Esophagus muscularis mucosa (tissue), 4 donors: Measurements from ENCODE around the gene PPP1R2C. TPM values are rescaled to one million over a fixed set of nuclear protein-coding genes. Genes with fewer than 3 reads are reported as not detected.

Experiments used
- DNase-seq: peaks from one replicate; pipeline ENCODE4 v3.0.0-alpha.2; 2017; ENCODE audit errors: extremely low spot score
- H3K27ac ChIP-seq, 4 donors: fragments of 200-600 bp; sonication (generic); replicated peaks in 1 of 4; 1 replicate in 3 of 4; 2 replicates in 1 of 4; pipeline ENCODE4 v1.5.1; 2016 to 2019; ENCODE audit warnings: mild to moderate bottlenecking in 1 of 4
- H3K27me3 ChIP-seq, 4 donors: fragments of 200-600 bp; sonication (generic); one replicate each; pipeline versions ENCODE4 v1.5.1 to v1.6.0; 2016 to 2019
- H3K36me3 ChIP-seq, 4 donors: fragments of 200-600 bp; sonication (generic); one replicate each; pipeline ENCODE4 v1.5.1; 2016 to 2019
- H3K4me1 ChIP-seq, 4 donors: fragments of 200-600 bp; sonication (generic); one replicate each; pipeline ENCODE4 v1.5.1; 2016 to 2019
- H3K4me3 ChIP-seq, 4 donors: fragments of 200-600 bp; sonication (generic); 1 replicate in 2 of 4; 2 replicates in 2 of 4; pipeline ENCODE4 v1.5.1; 2016 to 2019; ENCODE audit warnings: mild to moderate bottlenecking in 4 of 4, moderate library complexity in 1 of 4
- H3K9me3 ChIP-seq, 4 donors: fragments of 200-600 bp; sonication (generic); 1 replicate in 3 of 4; 2 replicates in 1 of 4; pipeline ENCODE4 v1.5.1; 2016 to 2019
- CTCF ChIP-seq, 3 experiments: fragments of 200-600 bp in 2 of 3; fragments of 450-650 bp in 1 of 3; sonication (generic) in 2 of 3; IDR thresholded peaks; one replicate each; pipeline ENCODE4 v1.5.1; 2017 to 2019; ENCODE audit warnings: antibody characterized with exemption in 3 of 3, mild to moderate bottlenecking in 2 of 3, moderate library complexity in 1 of 3
- EP300 ChIP-seq: sonication (generic); formaldehyde crosslinking; IDR thresholded peaks from one replicate; pipeline ENCODE4 v1.6.1; 2017; ENCODE audit warnings: antibody characterized with exemption
- POLR2A ChIP-seq: fragments of 450-650 bp; IDR thresholded peaks from one replicate; pipeline ENCODE4 v1.6.1; 2017; ENCODE audit warnings: antibody characterized with exemption, moderate library complexity, mild to moderate bottlenecking, low read depth
- POLR2AphosphoS5 ChIP-seq, 2 donors: sonication (generic); formaldehyde crosslinking; IDR thresholded peaks; one replicate each; pipeline ENCODE4 v1.6.1; 2017; ENCODE audit warnings: antibody characterized with exemption in 2 of 2
- WGBS: methylation state at CpG from one replicate; pipeline ENCODE4 v1.1.5; 2018; 5-methylcytosine and 5-hydroxymethylcytosine counted together
- intact Hi-C: fragments of 100-400 bp; cut with DNase I; formaldehyde crosslinking; loops from one replicate; pipeline ENCODE4 v1.15.1; 2023
- total RNA-seq, 4 donors: library from RNA; depleted of rRNA; stranded (reverse); fragments of >200 nt; gene quantifications; one replicate each; pipeline versions ENCODE4 v1.1.0 to v1.2.1, GENCODE V29; 2016

PPP1R2C gene
- total RNA-seq, 4 donors from 2014 or later, result not detected

GRCh38 chrX:42746606-42747005 is 31.4 kb downstream of the PPP1R2C start:
- Histone ChIP-seq H3K9me3 (no peaks in the 10 kb centered on the region), H3K27me3 (no peaks in the 10 kb centered on the region)
- intact Hi-C loops, result no loop called here

GRCh38 chrX:42740456-42740855 is 37.5 kb downstream of the PPP1R2C start:
- intact Hi-C loops, result no loop called here
- no peaks in the 10 kb centered on the region for H3K9me3 ChIP-seq
- TF ChIP-seq POLR2A, result no peak
- TF ChIP-seq EP300, result no peak
- TF ChIP-seq CTCF (IDR thresholded peaks at IDR 0.05), result no peak
- TF ChIP-seq POLR2AphosphoS5 (IDR thresholded peaks at IDR 0.05), result no peak
- no peak overlapping the region for H3K27ac ChIP-seq
- DNase-seq, result no peak
- no peaks in the 10 kb centered on the region for H3K36me3 ChIP-seq
- H3K4me3 ChIP-seq, result no peak overlapping the region
- WGBS, result 55% methylated on average over 1 of the region's 1 CpG
- no peaks in the 10 kb centered on the region for H3K27me3 ChIP-seq
- no peaks in the 10 kb centered on the region for H3K4me1 ChIP-seq

More at GRCh38 chrX:42746606-42747005, 31.4 kb downstream of the PPP1R2C start:
- Histone ChIP-seq H3K36me3 (no peaks in the 10 kb centered on the region), H3K27ac (no peak overlapping the region), H3K4me1 (no peaks in the 10 kb centered on the region), H3K4me3 (no peak overlapping the region)
- TF ChIP-seq CTCF (IDR thresholded peaks at IDR 0.05) (no peak), POLR2A (no peak), EP300 (no peak), POLR2AphosphoS5 (IDR thresholded peaks at IDR 0.05) (no peak)
- no peak for DNase-seq
- WGBS, result 63% methylated on average over 2 of the region's 2 CpGs

- DNase-seq, result no peak
- intact Hi-C loops, result no loop called here
- WGBS, result 77% methylated on average over 1 of the region's 1 CpG
- TF ChIP-seq EP300 (no peak), POLR2AphosphoS5 (IDR thresholded peaks at IDR 0.05) (no peak), CTCF (IDR thresholded peaks at IDR 0.05) (no peak), POLR2A (no peak)
- no peaks in the 10 kb centered on the region for H3K9me3 ChIP-seq
- no peaks in the 10 kb centered on the region for H3K27me3 ChIP-seq
- no peaks in the 10 kb centered on the region for H3K4me1 ChIP-seq
- no peaks in the 10 kb centered on the region for H3K36me3 ChIP-seq
- H3K27ac ChIP-seq, result no peak overlapping the region
- no peak overlapping the region for H3K4me3 ChIP-seq
Measured at GRCh38 chrX:42739741-42740140, 38.2 kb downstream of the PPP1R2C start.

GRCh38 chrX:42739258-42739657 is 38.7 kb downstream of the PPP1R2C start:
- intact Hi-C loops, result no loop called here
- no peak overlapping the region for H3K27ac ChIP-seq
- TF ChIP-seq POLR2A (no peak), EP300 (no peak), POLR2AphosphoS5 (IDR thresholded peaks at IDR 0.05) (no peak), CTCF (IDR thresholded peaks at IDR 0.05) (no peak)
- no peak for DNase-seq
- no peaks in the 10 kb centered on the region for H3K4me1 ChIP-seq
- 48% methylated on average over 4 of the region's 4 CpGs for WGBS
- H3K4me3 ChIP-seq, result no peak overlapping the region
- H3K36me3 ChIP-seq, result no peaks in the 10 kb centered on the region
- H3K9me3 ChIP-seq, result no peaks in the 10 kb centered on the region
- no peaks in the 10 kb centered on the region for H3K27me3 ChIP-seq

GRCh38 chrX:42738552-42738951 is 39.4 kb downstream of the PPP1R2C start:
- no peak for TF ChIP-seq CTCF (IDR thresholded peaks at IDR 0.05)
- TF ChIP-seq POLR2AphosphoS5 (IDR thresholded peaks at IDR 0.05), result no peak
- no peak for TF ChIP-seq POLR2A
- TF ChIP-seq EP300, result no peak
- no peaks in the 10 kb centered on the region for H3K9me3 ChIP-seq
- no peak for DNase-seq
- no peak overlapping the region for H3K27ac ChIP-seq
- 93% methylated on average over 2 of the region's 2 CpGs for WGBS
- no peaks in the 10 kb centered on the region for H3K27me3 ChIP-seq
- no peak overlapping the region for H3K4me3 ChIP-seq
- no peaks in the 10 kb centered on the region for H3K36me3 ChIP-seq
- intact Hi-C loops, result no loop called here
- H3K4me1 ChIP-seq, result no peaks in the 10 kb centered on the region
